Upper lobe of left lung (tissue), 4 donors: ENCODE measurements around the gene TTC9B.

Experiments
- EP300 ChIP-seq, 4 donors: sonication (generic); formaldehyde crosslinking; IDR thresholded peaks; one replicate each; pipeline ENCODE4 v1.5.1; 2017; ENCODE audit warnings: antibody characterized with exemption in 4 of 4, control low read depth in 2 of 4
- POLR2A ChIP-seq, 4 donors: fragments of 450-650 bp; IDR thresholded peaks; one replicate each; pipeline ENCODE4 v1.5.1; 2016 to 2017; ENCODE audit warnings: antibody characterized with exemption in 4 of 4, mild to moderate bottlenecking in 2 of 4
- TF ChIP-seq, protein P1 (sequence below), 6 experiments: fragments of 450-650 bp in 4 of 6; fragments of 200-600 bp in 2 of 6; sonication (generic) in 2 of 6; IDR thresholded peaks; one replicate each; pipeline ENCODE4 v1.5.1; 2016 to 2019; ENCODE audit warnings: antibody characterized with exemption in 6 of 6

GRCh38 chr19:40216777-40217026 is 1.5 kb downstream of the TTC9B start:
- TF ChIP-seq, protein P1, sequence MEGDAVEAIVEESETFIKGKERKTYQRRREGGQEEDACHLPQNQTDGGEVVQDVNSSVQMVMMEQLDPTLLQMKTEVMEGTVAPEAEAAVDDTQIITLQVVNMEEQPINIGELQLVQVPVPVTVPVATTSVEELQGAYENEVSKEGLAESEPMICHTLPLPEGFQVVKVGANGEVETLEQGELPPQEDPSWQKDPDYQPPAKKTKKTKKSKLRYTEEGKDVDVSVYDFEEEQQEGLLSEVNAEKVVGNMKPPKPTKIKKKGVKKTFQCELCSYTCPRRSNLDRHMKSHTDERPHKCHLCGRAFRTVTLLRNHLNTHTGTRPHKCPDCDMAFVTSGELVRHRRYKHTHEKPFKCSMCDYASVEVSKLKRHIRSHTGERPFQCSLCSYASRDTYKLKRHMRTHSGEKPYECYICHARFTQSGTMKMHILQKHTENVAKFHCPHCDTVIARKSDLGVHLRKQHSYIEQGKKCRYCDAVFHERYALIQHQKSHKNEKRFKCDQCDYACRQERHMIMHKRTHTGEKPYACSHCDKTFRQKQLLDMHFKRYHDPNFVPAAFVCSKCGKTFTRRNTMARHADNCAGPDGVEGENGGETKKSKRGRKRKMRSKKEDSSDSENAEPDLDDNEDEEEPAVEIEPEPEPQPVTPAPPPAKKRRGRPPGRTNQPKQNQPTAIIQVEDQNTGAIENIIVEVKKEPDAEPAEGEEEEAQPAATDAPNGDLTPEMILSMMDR (IDR thresholded peaks at IDR 0.05): no peak
- TF ChIP-seq POLR2A (IDR thresholded peaks at IDR 0.05) (no peak), EP300 (IDR thresholded peaks at IDR 0.05) (no peak)
